Activated CD8-positive, alpha-beta memory T cell treated with anti-CD3 and anti-CD28 coated beads for 1 hour (primary cell): ENCODE data around the gene GAD1.

Experiments used
- DNase-seq, 2 donors: peaks; one replicate each; pipeline ENCODE4 v3.0.0-alpha.2; 2020; ENCODE audit warnings: low read depth in 1 of 2; ENCODE audit errors: extremely low read depth in 1 of 2

The GAD1 gene

DNA sequence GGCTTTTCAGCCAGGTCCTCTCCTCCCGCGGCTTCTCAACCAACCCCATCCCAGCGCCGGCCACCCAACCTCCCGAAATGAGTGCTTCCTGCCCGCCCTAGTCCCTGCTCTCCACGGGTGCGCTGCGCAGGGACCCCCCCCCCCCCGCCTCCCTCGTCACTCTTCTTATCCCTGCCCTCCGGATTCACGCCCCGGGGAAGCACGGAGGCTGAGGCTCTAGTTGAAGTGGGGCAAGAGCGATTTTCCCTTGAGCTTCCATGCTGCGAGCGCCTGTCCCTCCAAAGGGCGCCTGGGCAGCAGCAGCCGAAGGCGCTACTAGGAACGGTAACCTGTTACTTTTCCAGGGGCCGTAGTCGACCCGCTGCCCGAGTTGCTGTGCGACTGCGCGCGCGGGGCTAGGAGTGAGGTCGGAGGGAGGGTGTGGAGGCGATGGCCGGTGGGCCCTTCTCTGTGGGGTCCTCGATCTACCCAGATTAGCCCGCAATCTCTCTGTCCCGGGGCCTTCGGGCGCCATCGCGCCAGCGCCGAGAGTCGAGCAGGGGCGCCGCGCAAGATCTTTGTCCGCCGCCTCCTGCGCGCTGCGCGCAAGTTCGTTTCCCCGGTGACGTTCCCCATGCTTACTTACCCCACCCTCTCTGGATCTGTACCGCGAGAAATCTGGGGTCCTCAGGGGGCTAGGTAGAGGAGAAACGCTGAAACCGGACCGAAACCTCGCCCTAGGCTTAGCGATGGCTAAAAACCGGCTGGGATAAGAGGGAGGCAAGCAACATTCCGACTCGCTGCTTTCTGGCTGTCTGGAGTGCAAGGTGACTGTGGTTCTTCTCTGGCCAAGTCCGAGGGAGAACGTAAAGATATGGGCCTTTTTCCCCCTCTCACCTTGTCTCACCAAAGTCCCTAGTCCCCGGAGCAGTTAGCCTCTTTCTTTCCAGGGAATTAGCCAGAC, 677 bp downstream of the GAD1 start:
- no peak for DNase-seq

DNA sequence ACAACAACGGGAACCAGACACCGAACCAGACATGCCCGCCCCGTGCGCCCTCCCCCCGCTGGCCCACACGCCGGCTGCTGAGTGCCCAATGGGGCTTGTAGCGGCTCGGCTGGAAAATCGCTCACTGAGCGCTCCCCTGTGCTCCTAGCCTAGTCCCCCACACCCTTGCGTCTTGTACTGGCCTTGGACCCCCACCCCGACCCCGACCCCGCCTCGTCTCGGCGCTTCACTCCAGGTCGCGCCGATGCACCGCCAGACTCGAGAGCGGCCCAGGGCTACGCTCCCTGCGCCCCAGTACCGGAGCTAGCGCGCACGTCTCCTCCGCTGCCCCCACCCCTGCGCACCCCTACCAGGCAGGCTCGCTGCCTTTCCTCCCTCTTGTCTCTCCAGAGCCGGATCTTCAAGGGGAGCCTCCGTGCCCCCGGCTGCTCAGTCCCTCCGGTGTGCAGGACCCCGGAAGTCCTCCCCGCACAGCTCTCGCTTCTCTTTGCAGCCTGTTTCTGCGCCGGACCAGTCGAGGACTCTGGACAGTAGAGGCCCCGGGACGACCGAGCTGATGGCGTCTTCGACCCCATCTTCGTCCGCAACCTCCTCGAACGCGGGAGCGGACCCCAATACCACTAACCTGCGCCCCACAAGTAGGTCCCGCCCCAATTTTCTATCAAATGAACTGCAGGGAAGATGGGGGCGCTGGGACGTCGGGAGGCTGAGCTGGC, 1.5 kb downstream of the GAD1 start:
- DNase-seq = no peak

DNA sequence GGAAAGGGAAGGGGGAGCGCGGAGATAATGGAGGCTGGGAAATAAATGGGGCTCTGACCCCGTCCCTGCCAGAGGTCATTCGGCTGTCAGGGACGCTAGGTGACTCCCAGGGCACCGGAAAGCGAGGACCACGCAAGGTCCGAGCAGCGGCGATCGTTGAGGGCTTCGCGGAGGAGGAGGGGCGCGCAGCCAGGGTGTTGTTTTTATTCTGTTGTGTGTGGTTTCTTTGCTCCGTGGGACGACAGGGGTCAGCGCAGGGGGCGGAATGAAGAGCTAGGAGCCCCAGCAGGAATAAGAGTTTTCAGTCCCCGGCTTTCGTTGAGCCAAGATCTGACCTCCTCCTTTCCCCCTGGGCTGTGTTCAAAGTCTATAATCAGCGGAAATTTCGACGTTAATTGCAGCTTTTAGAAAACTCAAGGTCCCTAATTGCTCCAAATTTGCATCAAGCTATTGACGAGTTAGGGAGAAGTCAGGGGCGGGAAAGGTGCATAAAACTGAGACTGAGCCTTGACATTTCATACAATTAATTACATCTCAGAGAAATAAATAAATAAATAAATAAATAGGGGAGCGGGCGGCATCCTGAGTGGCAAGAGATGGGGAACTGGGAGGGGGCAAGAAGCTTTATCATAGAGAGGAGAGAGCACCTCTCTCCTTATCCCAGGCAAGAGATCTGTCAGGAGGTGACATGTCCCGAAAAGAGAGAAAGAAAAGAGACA, 2.2 kb downstream of the GAD1 start:
- DNase-seq = no peak

DNA sequence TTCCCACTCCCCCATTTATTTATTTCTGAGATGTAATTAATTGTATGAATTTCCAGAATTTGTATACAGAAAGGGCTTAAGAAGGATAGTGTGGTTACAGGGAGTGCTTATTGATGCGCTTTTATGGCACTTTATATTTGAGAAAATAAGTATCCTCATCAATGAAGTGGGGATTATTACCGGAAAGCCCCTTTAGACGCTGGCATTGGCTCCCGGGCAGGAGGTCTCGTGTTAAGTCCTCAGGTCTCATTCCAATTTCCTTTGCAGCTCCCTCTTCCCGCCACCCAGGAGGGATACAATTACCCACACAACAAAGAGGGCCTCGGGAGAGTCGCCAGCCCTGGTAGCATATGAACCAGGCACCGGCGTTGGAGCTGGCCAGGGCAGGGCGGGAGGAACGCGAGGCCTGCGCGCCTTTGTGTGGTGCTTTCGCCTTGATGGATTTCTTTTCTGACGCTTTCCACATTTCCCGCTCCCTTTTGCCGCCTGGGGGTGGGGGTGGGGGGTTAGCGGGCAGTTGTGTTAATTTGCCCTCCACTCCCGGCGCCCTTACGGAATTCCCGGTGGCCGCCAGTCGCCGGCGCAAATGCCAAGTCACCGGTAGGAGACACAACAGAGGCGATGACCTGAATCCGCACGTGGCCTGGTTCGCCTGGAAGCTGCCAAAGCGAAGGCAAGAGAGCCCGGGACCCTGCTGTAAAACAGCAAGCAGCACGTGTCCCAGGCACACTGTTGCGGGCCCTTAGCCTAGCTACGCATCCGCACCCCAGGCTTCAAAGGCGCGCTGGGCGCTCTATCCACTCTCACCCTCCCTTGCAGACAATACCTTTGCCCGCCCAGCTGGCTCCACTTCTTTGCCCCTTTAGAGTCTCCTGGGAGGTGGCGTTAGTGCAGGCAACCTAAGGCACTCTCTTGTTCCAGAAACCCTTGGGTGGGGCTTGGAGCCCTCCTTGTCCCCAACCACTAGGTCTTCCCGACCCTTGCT, 3.3 kb downstream of the GAD1 start:
- no peak for DNase-seq

DNA sequence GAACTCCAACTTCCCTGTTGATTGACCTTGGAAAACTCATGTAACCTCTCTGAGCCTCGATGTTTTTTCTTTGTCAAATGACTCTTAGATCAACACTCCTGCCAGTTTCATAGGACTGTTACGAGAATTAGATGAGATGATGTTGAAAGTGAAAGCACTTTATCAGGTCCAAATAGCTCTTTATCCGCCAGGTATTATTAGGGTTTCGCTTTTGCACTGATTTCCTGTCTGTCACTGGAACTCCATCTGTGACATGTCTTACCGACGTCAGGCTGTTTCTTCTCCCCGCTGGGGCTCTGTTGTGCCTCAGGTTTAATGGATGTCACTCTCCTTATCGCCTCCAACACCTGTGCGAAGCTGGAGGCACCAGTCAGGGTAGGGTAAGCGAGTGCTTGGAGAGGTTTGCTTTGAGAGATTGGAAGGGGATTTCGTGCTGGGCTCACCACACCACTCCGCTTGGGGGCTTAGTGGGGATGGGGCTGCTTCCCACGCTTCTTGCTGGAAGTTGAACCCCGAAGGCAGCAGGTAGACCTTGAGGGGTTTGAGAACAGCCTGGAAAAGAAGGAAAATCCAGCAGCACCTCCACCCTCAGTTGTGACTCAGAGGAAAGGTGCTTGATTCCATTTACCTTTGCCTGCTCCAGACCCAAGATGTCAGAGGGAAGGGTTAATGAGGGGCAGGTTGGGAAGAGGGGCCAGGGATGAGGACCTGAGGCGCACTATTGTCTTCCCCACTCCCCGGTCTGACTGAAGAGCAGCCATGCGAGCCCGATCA, 4.3 kb downstream of the GAD1 start:
- no peak for DNase-seq

DNA sequence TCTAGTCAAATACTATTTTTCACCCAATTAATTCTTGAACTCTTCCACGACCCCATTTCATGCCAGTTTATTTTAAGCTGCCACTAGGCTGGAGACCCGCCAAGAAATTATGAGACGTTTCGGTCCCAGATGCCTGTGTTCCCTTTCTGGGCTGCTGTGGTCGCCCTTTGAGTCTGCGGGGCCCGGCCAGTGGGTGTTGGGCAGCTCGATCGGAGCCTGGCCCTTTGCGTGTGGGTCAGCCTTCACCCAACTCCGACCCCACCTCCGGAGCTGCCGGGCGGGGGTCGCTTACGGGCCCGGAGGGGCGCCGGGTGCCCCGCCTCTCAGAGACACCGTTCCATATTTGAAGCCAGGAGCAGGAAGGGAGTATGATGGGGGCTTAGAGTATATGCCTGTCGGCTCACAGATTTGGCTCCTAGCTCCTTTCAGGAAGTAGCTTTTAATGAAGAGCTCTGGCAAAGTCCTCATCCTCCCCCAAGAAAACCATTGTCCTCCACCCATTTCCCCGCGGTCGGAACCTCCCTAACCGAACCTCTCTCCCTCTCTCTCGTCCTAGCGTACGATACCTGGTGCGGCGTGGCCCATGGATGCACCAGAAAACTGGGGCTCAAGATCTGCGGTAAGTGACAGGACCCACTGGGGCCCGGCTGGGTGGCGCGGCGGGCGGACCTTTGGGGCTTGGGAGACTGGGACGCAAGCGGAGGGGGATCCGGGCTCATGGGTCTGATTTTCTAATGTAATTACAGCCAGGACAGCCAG, 5.0 kb downstream of the GAD1 start:
- no peak for DNase-seq

DNA sequence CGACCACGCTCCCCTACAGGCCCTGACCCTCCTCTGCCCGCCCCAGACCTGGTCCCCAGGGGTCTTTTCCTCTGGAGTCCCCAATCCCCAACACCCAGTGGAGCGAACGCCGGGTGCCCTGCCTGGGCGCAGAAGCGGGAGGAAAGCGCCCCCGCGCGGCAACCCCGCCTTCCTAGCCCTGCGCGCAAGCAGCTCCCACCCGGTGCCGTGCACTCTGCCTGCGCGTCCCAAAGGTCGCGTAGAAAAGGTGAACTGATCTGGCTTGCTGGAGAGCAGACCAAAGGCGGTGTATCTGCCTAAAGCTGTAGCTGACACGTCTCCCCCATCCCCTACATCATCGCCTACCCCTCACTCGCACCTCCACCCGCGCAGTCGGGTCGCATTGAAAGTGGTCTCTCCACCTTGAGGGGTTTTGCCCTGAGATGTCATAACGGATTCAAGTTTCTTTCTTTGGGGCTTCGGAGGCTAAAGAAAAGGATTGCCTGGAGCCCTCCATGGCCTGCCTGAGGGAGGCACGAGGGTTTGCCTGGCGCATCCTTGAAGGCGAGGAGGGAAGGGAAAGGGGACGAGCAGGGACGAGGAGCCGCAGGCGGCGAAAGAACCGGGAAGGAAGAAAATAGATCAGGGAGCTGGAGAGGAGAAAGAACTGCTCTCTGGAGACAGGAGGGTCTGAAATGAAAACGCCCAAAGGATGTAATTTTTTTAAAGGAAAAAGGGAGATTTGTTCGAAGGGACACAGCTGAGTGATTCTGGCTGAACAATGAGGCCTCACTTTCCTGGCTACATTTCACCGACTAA, 5.8 kb downstream of the GAD1 start:
- DNase-seq = no peak

DNA sequence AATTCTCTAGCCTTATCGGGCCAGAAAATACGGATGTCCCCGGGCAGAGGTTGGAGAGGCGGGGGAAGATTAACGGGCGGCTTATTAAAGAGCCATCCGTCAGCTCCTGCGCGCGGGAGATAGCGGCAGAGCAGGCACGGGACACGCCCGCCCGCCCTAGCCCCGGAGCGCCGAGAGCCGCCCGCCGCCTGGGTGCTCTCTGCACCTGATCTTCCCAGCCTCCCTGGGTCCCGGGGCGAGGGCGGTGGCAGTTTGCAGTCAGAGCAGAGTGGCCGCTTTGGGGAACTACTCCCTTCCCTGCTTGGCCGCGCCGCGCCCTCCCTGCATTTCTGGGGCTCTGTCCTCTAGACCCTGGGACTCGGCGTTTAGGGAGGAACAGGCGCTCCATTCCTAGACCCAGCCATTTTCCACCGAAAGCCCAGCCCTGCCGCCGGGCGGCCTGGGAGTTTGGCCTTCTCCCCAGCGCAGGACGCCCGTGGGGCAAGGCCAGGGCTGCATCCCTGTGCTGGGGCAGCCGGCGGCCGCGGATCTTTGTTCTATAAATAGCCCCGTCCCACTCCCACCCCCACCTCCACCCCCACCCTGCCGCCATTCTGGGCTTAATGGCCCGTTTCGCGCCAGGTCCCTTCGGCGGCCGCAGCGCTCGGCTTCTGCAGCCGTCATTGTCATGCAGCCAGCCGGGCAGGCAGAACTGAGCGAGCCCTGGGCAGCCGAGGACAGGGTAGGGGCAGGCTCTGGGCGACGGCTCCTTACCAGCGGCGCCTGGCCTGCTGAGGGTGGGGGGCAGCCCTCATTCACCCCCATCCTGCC, 6.6 kb downstream of the GAD1 start:
- DNase-seq = no peak

DNA sequence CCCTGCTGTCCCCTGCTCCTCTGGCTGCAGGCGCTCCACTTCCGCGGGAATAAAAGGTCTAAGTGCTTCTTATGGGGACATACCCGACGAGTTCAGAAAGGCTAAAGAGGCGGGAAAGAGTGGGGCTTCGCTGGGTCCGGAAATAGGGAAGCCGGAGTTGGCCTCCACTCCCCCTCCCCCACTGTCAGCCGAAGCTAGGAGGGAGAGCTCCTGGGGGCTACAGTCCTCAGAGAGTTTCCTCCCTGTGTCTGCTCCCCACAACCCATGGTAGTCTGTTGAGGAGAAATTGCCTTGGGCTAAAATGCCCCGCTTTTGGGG, 7.2 kb downstream of the GAD1 start:
- DNase-seq = no peak

DNA sequence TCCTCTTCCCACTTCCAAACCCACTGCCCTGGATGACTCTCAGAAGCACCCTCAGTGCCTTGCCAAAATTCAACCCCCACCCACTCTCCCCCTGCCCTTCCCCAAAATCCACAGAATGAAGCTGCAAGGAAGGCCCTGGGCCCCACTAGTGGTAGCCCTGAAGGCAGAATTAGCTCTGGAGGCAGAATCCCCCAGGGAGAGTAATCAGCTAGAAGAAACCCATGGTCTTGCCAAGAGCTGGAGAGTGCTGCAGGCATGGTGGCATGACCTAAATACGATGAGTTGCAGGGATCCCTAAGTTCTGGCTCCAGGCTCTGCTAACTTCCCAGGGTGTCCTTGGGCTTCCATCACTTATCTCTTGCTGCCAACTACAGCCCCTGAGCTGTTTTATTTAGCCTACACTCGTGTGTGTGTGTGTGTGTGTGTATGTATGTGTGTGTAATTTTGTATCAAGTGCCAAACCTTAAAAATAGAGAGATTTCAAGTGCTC, 7.9 kb downstream of the GAD1 start:
- no peak for DNase-seq

DNA sequence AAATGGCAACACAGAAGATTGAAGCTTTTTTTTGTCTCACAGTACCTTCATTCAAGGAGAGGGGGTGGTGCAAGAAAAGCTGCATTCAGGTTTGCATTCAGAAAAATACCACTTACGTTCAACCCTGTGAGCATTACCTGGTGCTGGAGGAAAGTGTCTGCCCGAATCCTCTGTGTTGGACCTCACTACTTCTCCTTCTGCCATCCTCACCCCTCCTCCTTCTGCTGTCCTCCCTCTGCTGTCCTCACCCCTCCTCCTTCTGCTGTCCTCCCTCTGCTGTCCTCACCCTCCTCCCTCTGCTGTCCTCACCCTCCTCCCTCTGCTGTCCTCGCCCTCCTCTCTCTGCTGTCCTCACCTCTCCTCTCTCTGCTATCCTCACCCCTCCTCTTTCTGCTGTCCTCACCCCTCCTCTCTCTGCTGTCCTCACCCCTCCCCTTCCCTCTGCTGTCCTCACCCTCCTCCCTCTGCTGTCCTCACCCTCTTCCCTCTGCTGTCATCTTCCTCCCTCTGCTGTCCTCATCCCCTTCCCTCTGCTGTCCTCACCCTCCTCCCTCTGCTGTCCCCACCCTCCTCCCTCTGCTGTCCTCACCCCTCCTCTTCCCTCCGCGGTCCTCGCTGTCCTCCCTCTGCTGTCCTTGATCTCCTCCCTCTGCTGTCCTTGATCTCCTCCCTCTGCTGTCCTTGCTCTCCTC, 11.3 kb downstream of the GAD1 start:
- no peak for DNase-seq

DNA sequence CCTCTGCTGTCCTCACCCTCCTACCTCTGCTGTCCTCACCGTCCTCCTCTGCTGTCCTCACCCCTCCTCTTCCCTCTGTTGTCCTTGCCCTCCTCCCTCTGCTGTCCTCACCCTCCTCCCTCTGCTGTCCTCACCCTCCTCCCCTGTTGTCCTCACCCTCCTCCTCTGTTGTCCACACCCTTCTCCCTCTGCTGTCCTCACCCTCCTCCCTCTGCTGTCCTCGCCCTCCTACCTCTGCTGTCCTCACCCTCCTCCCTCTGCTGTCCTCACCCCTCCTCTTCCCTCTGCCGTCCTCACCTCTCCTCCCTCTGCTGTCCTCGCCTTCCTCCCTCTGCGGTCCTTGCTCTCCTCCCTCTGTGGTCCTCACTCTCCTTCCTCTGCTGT, 11.8 kb downstream of the GAD1 start:
- DNase-seq = no peak

DNA sequence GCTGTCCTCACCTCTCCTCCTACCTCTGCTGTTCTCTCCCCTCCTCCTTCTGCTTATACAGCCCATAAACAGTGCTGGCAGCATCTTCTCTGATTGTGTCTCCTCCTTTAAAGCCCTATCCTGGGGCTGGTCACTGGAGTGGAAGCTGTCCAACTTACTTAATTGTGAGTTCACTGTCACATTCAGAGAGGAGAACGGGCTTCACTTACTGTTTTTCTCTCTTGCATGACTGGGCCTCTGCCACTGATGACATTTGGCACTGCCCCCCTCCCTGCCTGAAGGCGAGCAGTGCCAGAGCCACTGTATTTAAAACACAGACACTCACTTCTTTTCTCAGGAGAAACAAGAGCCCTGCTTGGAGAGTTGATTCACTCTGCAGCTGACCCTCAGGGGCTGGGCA, 12.3 kb downstream of the GAD1 start:
- DNase-seq = no peak

DNA sequence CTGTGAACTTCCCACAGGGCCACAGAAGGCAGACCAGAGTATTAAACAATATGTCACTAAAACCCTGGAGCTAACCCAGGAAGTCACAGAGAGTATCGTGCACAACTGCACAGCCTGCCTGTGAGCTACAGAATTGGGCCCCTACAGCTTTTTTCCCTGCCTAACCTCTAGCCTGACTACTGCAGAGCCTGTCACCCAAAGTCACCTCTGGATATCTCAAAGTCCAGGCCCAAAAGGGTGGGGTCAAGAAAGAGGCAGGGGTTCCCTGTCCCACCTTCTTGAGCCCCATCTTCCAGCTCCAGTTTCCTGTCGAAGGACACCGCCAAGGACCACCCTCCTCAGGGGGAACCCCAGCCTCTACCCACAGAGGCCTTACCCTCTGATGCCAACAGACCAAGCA, 13.5 kb downstream of the GAD1 start:
- DNase-seq = no peak

DNA sequence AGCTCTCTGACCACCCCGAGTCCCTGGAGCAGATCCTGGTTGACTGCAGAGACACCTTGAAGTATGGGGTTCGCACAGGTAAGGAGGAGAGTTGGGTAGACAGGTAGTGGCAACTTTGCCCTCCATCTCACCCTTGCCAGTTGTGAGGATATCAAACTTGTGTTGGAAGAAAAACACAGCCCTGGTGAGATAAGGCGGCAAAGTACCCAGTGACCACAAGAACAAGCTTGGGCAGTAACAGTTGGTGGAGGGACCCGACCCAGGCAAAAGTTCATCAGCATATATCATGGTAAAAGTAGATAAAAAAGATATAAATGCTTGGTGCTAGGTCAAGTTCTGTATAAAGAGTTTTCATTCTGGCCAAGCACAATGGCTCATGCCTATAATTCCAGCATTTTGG, 14.4 kb downstream of the GAD1 start:
- no peak for DNase-seq

DNA sequence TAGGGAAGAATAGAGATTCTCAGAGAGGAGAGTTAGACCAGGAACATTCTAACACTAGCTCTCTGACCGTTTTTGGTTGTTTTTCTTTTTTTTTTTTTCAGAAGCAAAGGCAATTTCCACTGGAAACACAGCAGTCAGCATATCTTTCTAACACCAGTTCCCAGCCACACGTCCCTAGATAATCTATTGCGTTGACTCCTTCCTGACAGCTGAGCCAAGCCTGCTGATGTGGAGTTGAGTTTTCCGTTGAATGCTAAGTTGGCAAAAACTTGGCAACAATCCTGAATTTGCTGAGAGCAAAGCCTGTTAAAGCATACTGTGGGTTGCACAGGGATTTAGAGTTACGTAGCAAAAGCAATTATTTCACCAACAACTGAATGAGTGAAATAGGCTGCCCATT, 19.3 kb downstream of the GAD1 start:
- DNase-seq = no peak

DNA sequence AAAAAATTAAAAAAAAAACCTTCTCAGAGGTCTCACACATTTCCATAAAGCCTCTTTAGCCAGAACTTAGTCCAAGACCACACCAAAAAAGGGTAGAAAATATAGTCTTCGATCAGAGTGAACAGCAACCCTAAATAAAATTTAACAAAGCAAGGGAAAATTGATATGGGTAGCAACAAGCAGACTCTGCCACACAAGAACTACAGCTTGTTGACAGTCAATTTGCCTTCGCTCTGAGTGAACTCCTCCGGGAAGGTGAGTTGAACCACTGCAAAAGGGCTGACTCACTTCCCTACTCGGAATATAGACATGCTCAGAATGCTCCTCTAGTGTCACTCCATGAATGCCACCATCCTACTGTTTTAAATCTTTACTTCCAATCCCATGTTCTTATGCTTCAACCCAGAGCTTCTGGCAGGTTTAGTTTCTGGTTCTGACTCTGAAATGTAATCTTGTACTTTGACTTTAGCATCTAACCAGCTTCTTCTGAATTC, 24.1 kb downstream of the GAD1 start:
- no peak for DNase-seq
